Epithelial cell of prostate (primary cell): ENCODE measurements around the gene KIAA1958.

Experiments
- DNase-seq: peaks from one replicate; pipeline ENCODE4 v3.0.0-alpha.2; 2011; ENCODE audit warnings: low read depth, low spot score
- H3K27ac ChIP-seq: fragments of 450-650 bp; 2 replicates; pipeline ENCODE4 v1.5.1; 2017; ENCODE audit warnings: mild to moderate bottlenecking

KIAA1958 gene

DNA sequence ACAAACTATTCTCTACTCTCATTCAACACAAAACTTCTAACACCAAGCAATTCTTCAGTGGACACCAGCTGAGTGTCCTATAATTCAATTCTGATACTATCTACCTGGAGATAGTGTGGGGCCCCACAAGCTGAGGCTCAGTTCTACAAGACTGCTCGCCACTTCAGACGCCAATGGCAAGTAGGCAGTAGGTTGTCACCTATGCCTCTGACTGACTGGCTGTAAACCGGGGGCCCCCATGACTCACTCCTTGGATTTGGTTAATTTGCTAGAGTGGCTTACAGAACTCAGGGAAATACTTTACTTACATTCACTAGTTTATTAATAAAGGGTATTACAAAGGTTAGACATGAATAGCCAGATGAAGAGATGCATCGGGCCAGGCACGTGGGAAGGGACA is 209.8 kb downstream of the KIAA1958 start:
- no peak for DNase-seq

DNA sequence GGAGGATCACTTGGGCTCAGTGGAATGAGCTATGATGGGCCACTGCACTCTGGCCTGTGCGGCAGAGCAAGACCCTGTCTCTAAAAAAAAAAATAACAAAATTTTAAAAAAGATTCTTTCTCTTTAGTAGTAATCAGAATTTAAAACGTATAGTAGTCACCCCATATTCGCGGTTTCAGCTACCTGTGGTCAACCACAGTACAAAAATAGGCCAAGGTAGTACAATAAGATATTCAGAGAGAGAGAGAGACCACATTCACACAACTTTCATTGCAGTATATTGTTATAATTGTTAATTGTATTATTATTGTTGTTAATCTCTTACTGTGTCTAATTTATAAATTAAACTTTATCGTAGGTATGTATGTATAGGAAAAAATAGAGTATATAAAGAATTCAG is 212.6 kb downstream of the KIAA1958 start:
- no peak for DNase-seq
- H3K27ac ChIP-seq = no peak overlapping the region

More for the DNA sequence above, 209.8 kb downstream of the KIAA1958 start:
- no peak overlapping the region for H3K27ac ChIP-seq

DNA sequence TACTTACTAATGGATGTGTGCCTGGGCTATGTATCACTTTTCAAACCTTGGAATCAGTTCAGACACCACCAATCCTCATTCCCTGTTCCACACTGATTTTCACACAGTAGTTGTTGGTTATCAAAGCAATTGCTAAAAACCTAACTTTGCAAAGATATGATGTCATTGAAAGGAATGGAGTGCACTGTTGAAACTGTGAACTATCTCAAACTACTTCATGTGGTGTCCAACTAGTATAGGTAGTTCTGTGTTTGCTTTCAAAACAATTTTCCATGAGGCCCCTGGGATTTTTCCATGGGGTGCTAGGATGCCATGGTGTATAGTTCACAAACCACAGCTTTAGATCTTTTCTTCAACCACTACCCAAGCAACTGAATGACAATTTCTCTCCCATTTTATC is 213.5 kb downstream of the KIAA1958 start:
- H3K27ac ChIP-seq = no peak overlapping the region
- DNase-seq = no peak

DNA sequence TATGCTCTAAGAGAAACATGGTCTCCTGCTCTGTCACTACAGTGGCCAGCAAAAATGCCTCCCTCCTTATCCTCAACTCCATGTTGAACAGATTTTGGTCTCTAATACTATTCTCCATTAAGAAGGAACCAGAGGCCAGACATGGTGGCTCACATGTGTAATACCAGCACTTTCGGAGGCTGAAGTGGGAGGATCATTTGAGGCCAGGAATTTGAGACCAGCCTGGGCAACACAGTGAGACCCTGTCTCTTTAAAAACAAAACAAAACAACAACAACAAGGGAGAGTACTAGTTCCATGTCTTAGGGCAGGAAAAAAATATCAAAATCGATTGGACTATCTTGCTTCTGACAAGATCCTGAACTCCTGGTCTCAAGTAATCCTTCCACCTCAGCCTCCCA is 216.7 kb downstream of the KIAA1958 start:
- no peak for DNase-seq
- H3K27ac ChIP-seq = no peak overlapping the region

DNA sequence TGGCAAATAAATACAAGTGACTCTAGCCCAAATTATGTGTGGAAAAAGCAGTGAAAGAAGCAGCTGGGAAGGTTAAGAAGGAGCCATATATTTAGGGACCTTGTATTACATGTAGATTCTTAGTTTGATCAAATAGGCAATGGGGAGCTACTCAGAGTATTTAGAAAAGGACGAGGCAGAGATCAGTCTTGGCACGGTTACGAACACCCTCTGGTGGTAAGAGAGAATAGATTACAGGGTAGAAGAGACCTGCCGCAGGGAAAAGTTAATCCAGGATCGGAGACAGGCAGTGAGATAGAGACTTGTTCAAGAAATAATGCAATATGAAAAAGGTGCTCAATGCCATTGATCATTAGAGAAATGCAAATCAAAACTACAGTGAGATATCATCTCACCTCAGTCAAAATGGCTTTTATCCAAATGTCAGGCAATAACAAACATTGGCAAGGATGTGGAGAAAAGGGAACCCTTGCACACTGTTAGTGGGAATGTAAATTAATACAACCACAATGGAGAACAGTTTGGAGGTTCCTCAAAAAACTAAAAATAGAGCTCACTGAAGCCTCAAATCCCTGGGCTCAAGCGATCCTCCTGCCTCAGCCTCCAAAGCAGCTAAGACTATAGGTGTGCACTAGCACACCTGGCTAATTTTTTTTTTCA is 219.3 kb downstream of the KIAA1958 start:
- no peak for DNase-seq

DNA sequence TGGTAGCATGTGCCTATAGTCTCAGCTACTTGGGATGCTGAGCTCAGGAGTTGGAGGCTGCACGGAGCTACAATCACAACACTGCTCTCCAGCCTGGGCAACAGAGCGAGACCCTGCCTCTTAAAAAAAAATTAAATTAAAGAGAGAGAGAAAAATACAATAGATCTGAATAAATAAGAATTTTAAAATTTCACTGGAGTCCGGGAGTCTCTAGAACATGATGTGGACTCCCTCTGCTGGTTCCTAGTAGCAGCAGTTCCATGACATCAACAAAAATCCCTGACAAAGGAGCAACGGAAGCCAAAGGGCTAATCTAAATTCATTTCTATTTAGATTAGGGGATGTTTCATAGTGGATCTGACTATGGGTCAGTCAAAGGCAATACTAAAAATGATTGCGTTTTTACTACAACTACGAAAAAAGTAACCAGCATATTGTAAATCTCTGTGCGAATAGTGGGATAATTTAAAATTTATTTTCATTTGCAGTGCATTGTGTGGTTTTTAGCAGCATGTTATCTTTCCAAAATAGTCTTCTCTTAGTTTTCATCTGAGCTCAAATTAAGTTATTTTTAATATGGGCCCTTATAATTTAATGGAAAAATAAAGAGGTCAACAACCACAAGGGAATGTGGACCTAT is 224.5 kb downstream of the KIAA1958 start:
- DNase-seq = no peak
- no peak overlapping the region for H3K27ac ChIP-seq

More for the DNA sequence above, 219.3 kb downstream of the KIAA1958 start:
- H3K27ac ChIP-seq = no peak overlapping the region

DNA sequence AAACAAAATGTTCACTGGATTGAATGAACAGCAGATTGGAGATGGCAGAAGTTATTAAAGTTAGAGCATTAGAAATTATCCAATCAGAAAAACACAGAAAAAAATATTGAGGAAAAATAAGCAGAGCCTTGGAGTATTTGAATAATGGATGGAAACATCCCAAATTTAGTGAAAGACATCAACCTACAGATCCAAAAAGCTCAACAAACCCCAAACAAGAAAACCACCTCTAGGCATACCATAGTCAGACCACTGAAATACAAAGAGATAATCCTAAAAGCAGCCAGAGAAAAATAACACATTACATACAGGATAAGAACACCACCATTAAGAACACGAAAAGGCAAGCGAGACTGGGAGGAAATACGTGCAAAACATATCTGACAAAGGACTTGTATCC is 226.1 kb downstream of the KIAA1958 start:
- no peak for DNase-seq
- H3K27ac ChIP-seq = no peak overlapping the region

DNA sequence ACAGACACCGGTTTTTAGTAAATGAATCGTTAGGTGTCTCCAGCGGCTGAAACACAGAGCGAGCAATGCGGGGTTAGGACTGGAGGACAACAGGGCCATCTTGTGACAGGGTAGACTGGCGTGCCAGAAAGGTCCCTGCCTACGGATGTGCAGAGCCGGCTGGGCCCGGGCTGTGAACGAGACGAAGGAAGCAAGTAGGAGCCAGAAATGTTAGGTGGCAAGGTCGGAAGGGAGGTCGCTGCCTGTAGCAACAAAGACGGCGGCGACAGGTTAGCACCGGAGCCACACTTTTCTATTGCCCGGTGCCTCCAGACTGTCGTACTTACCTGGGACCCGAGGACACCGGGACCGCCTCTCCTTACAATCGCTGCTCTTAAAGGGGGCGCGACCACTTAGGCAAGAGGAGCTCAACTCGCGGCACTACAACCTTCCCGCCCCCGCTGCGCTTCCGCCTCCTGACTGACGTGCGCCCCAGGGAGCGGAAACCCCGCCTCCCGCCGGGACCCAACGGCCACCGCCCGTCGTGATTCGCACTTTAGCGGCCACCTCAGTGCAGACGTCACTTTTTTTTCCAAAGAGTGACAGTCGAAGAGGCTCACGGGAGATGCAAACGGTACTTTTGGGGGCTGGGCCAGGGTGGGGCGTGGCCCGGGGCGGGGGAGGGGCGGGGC is 231.2 kb downstream of the KIAA1958 start, which contains the start of gene INIP:
TSS of gene INIP (minus strand) at position 457 of the 671 bp plus-strand sequence. CDS start 1,632 bp downstream, outside the sequence.
- peak within 1 kb of the TSS; percentile 70 for H3K27ac ChIP-seq

More for the DNA sequence above, 231.2 kb downstream of the KIAA1958 start, which contains the start of gene INIP:
- DNase-seq = peak; percentile 77
